Umbilical cord (tissue), 2 donors: ENCODE results near the gene TEX10. TPM values are rescaled to one million over a fixed set of nuclear protein-coding genes. Genes with fewer than 3 reads are reported as not detected.

Source experiments
- DNase-seq: peaks from one replicate; pipeline ENCODE4 v3.0.0-alpha.2; 2015; ENCODE audit warnings: low spot score
- total RNA-seq: library from RNA; depleted of rRNA; stranded (reverse); fragments of >200 nt; gene quantifications from one replicate; pipeline ENCODE4 v1.2.3, GENCODE V29; 2014; ENCODE audit warnings: low replicate concordance; ENCODE audit not compliant: insufficient read depth

TEX10 gene
- total RNA-seq, 1 donor from 2014 or later, result 21.7 TPM

DNA sequence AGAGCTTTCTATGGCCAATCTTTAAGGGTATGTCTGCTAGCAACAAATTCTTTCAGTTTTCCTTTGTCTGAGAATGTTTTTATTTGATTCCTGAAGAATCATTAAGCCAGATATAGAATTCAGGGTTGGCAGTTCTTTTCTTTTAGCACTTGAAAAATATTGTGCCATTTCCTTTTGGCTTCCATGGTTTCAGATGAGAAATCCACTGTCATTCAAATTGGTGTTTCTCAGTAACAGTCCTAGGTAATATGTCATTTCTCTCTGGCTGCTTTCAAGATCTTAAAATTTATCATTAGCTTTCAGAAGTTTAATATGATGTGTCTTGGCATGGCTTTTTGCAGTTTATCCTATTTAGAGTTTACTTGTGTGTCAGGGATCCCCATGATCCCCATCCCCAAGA is 67.7 kb downstream of the TEX10 start:
- DNase-seq, result no peak

DNA sequence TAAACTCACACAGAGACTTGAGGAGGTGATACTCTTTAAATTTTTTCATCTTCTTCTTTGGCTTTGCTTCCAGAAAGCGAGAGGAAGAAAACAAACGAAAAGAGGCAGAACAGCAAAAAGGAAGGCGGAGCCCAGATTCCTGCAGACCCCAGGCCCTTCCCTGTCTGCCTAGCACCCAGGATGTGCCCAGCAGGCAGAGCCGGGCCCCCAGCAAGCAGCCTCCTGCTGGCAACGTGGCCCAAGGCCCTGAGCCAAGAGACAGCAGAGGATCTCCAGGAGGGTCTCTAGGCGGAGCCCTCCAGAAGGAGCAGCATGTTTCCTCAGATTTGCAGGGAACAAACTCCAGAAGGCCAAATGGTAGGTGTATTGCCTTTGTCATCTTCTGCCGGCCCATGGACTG is 68.5 kb downstream of the TEX10 start:
- DNase-seq, result no peak

DNA sequence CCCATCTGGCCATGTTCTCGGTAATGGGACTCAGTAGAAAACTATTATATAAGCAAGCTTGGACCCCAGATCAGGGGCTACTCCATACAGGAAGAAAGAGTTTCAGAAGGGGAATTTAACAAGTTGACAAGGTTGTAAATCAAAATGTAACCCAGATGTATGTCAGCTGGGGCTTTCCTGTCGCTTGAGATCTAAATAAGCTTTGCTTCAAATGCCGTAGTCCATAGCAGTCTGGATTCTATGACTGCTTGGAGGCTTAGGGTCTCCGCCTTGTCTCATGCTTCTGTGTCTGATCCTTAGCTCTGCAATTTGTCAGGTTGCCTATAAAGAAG is 70.4 kb downstream of the TEX10 start:
- no peak for DNase-seq

DNA sequence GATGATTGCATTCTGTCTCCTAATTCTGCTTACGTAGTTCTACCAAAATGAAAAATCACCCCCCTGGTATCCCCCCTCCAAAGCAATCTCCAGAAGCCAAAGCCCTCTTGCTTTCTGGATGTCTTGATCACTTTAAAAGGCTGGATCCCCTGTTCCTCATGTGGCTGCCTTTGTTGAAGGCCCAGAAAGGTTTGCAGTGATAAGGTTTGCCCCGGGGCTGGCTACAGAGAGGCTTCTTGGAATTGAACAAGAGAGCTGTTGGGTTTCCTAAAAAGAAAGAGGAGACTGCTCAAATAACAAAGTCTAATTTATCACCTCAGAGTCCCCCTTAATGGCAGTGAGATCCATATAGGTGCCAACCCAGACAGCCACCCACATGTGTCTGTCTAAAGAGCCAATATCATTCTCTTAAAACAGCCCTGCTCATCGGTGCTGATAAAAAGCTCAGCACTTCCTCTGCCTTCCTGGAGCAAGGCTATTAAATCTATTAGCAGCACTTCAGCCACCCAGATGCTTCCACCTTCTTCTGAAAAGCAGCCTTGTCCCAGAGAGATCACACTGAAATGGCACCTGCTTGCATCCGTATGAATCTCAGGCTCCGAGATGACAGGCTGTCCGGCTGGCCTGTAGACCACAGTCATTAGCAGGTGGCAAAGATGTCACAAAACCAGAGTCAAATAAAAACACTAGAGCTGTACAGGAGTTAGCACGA is 70.9 kb downstream of the TEX10 start:
- no peak for DNase-seq

DNA sequence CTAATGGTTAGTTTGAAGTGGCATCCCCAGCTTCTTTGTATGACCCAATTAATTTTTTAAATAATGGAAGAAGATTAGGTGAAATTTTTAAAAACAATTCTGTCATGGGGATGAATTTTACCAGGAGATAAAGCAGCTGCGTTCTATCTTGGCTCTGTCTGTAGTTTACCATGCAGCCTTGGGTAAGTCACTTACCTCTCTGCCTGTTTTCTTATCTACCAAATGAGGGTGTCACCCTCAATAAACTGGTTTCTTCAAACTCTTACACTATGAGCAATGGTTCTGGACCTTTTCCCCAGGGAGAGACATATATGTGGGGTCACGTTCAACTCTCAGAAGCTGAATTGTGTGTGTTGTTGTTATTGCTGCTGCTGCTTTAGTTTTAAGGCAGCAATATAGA is 71.7 kb downstream of the TEX10 start:
- DNase-seq, result no peak

DNA sequence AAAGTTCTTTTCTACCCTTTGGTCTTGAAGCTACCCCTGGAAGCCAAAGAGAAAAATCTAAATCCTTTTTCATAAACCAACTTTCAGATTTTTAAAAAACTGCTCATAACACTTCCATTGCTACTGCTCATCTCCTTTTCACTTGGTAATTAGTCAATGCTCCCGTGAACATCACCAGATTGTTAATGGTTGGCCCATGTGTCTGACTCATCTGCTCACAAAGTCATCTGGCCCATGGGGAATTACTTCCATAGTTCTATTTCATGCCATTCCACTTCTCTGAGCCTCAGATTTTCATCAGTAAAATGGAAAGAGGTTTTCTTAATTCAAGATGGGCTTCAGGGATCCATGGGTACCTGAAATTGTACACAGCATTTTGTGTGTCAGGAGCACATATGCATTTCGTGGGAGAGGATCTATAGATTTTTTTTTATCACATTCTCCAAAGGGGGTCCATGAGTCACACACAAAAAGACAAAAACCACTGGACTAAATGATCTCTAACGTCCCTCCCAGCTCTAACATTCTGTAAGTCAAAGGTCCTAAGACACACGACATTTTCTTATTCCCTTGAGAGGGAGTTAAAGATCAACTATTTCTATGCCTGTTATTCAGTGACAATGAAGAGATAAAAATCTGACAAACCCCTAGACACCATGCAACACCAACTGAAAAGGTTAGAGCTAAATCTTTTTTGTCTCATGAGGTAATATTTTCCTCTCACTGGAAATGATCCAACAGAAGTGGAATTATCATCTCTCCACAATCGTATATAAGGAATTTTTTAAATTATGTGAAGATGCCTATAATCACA is 75.4 kb downstream of the TEX10 start:
- DNase-seq, result no peak

DNA sequence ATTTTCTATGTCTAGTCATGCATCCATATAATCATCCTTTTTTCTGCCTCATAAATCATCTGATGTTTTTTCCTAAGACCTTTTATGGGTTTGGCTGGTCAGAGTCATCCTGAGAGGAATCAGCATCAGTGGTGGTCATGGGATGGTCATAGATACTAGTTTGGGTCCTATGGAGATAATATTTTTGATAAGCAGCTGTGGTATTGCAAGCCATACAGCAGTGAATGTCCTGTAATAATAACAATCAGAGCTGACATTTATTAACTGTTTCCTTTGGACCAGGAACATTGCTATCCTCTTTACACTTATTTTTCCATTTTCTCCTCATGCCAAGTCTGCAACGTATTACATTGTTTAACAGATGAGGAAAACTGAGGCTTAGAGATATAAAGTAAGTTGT is 83.1 kb downstream of the TEX10 start:
- no peak for DNase-seq

DNA sequence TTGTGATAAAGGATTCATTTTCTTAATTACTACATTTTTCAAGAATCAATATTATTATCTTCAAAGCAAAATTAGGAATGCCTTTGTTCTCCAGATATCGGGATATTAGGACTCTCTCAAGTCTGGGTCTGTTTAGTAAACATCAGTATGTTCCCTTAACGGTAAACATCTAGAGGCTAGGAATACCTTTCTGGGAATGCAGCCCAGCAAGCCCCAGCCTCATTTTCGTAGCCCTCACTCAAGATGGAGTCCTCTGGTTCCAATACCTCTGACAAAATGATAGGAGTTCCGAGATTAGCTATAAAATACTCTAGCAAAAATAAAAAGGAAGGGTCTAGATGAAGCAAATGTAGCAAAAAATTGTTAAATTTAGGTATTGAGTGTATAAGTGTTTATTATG is 84.5 kb downstream of the TEX10 start:
- DNase-seq, result no peak

DNA sequence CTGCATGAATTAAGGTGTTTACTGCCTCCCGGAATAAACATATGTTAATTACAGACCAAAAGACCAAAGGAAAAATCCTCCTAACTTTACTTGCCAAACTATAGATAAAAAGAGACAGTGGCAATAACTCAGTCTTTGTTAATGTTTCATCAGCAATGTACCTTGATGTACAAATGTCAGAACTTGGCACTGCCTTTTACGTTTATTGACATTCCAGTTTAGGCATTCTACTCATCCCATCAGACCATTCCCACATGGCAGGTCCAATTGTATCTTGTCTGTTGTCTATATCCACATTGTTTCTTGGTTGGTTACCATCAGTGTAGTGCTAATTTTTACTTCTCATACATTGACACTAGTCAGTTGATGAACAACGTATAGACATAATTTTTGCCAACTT is 85.5 kb downstream of the TEX10 start:
- DNase-seq, result no peak

Other genes starting within 250 kb of the TEX10 start
- gene MSANTD3, start 74.2 kb upstream of the TEX10 start, total RNA-seq, result 28.2 TPM
- not detected for gene TMEFF1, start 120.2 kb upstream of the TEX10 start, total RNA-seq
- 2.4 TPM for gene CAVIN4, start 225.1 kb upstream of the TEX10 start, total RNA-seq